ENCODE results near the gene UNC5C. TPM values are rescaled to one million over a fixed set of nuclear protein-coding genes. Genes with fewer than 3 reads are reported as not detected.

Gene UNC5C
- total and polyA plus RNA-seq, 7 experiments from 2014 or later, result not detected

DNA sequence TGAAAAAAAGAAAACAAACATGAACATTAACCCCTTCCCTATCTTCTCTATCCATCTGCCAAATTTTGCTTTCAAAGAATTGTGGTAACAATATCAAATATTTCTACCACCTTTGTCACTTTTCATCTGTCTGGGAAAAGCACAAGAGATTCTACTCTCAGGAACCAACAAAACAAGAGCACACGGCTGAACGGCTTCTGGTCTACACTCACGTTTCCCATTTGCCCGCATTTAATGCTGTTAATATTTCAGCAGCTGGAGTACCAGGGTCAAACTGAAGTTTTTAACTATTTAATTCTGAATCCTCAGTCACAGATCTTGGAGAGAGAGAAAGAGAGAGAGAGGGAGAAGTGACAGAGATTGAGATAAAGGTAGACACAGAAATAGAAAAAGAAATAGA lies 91.4 kb downstream of the UNC5C start:
- no peak overlapping the region for H3K27ac ChIP-seq (ENCODE audit: low read depth, low read length)
- H3K4me1 ChIP-seq (ENCODE audit: control insufficient read depth in 2 of 2, insufficient read depth in 2 of 2, low read length in 2 of 2), result no peaks in the 10 kb centered on the region
- Mint-ChIP-seq H3K36me3 (no peaks in the 10 kb centered on the region), H3K4me1 (no peaks in the 10 kb centered on the region), H3K4me3 (no peak overlapping the region), H3K9me3 (peaks cover 0 to 4% (median 0%) of the 10 kb centered on the region in 11 donors), H3K27me3 (peaks cover 0 to 20% (median 4%) of the 10 kb centered on the region in 5 donors), H3K27ac (no peak overlapping the region)
- no peaks in the 10 kb centered on the region for H3K9me3 ChIP-seq (ENCODE audit: control insufficient read depth in 2 of 3, low read length in 3 of 3)
- DNase-seq, result no peak
- no peak overlapping the region for H3K4me3 ChIP-seq (ENCODE audit: low read length)
- intact Hi-C loops (cut with micrococcal nuclease), result no loop called here
- ChIA-PET CTCF (no interaction called here), POLR2A (no interaction called here)
- no peaks in the 10 kb centered on the region for H3K36me3 ChIP-seq (ENCODE audit: control insufficient read depth in 2 of 3, insufficient read depth in 3 of 3, low read length in 3 of 3)
- no peak for ATAC-seq
- no peaks in the 10 kb centered on the region for H3K27me3 ChIP-seq (ENCODE audit: control insufficient read depth in 2 of 2, insufficient read depth in 2 of 2, low read length in 2 of 2)

- ChIA-PET POLR2A (no interaction called here), CTCF (no interaction called here)
- DNase-seq (no peak), ATAC-seq (no peak)
- H3K36me3 Mint-ChIP-seq, result no peaks in the 10 kb centered on the region
- Histone ChIP-seq H3K4me1 (ENCODE audit: control insufficient read depth in 2 of 2, insufficient read depth in 2 of 2, low read length in 2 of 2) (no peaks in the 10 kb centered on the region), H3K4me3 (ENCODE audit: low read length) (no peak overlapping the region), H3K27ac (ENCODE audit: low read depth, low read length) (no peak overlapping the region), H3K27me3 (ENCODE audit: control insufficient read depth in 2 of 2, insufficient read depth in 2 of 2, low read length in 2 of 2) (no peaks in the 10 kb centered on the region), H3K9me3 (ENCODE audit: control insufficient read depth in 2 of 3, low read length in 3 of 3) (no peaks in the 10 kb centered on the region), H3K36me3 (ENCODE audit: control insufficient read depth in 2 of 3, insufficient read depth in 3 of 3, low read length in 3 of 3) (no peaks in the 10 kb centered on the region)
- no peak overlapping the region for H3K4me3 Mint-ChIP-seq
- intact Hi-C loops (cut with micrococcal nuclease), result no loop called here
- H3K27ac Mint-ChIP-seq, result no peak overlapping the region
- H3K4me1 Mint-ChIP-seq, result no peaks in the 10 kb centered on the region
- H3K27me3 Mint-ChIP-seq, result peaks cover 0 to 13% (median 0%) of the 10 kb centered on the region in 5 donors
- peaks cover 0 to 5% (median 0%) of the 10 kb centered on the region in 11 donors for H3K9me3 Mint-ChIP-seq
These were observed 98.5 kb downstream of the UNC5C start for GRCh38 chr4:95450294-95450693.

- no peaks in the 10 kb centered on the region for H3K36me3 ChIP-seq (ENCODE audit: control insufficient read depth in 2 of 3, insufficient read depth in 3 of 3, low read length in 3 of 3)
- ChIA-PET POLR2A (no interaction called here), CTCF (no interaction called here)
- ATAC-seq (no peak), DNase-seq (no peak)
- Mint-ChIP-seq H3K27ac (no peak overlapping the region), H3K9me3 (no peaks in the 10 kb centered on the region), H3K4me1 (no peaks in the 10 kb centered on the region), H3K4me3 (no peak overlapping the region), H3K27me3 (peaks cover 0 to 8% (median 0%) of the 10 kb centered on the region in 5 donors), H3K36me3 (no peaks in the 10 kb centered on the region)
- H3K9me3 ChIP-seq (ENCODE audit: control insufficient read depth in 2 of 3, low read length in 3 of 3), result no peaks in the 10 kb centered on the region
- H3K27ac ChIP-seq (ENCODE audit: low read depth, low read length), result no peak overlapping the region
- H3K4me3 ChIP-seq (ENCODE audit: low read length), result no peak overlapping the region
- no peaks in the 10 kb centered on the region for H3K27me3 ChIP-seq (ENCODE audit: control insufficient read depth in 2 of 2, insufficient read depth in 2 of 2, low read length in 2 of 2)
- H3K4me1 ChIP-seq (ENCODE audit: control insufficient read depth in 2 of 2, insufficient read depth in 2 of 2, low read length in 2 of 2), result no peaks in the 10 kb centered on the region
- intact Hi-C loops (cut with micrococcal nuclease), result no loop called here
These were observed 102.6 kb downstream of the UNC5C start for GRCh38 chr4:95446173-95446572.

GRCh38 chr4:95445251-95445650 lies 103.5 kb downstream of the UNC5C start:
- Histone ChIP-seq H3K27me3 (ENCODE audit: control insufficient read depth in 2 of 2, insufficient read depth in 2 of 2, low read length in 2 of 2) (no peaks in the 10 kb centered on the region), H3K4me3 (ENCODE audit: low read length) (no peak overlapping the region), H3K27ac (ENCODE audit: low read depth, low read length) (no peak overlapping the region), H3K36me3 (ENCODE audit: control insufficient read depth in 2 of 3, insufficient read depth in 3 of 3, low read length in 3 of 3) (no peaks in the 10 kb centered on the region), H3K9me3 (ENCODE audit: control insufficient read depth in 2 of 3, low read length in 3 of 3) (no peaks in the 10 kb centered on the region), H3K4me1 (ENCODE audit: control insufficient read depth in 2 of 2, insufficient read depth in 2 of 2, low read length in 2 of 2) (no peaks in the 10 kb centered on the region)
- POLR2A ChIA-PET, result no interaction called here
- CTCF ChIA-PET, result no interaction called here
- Mint-ChIP-seq H3K27ac (no peak overlapping the region), H3K4me3 (no peak overlapping the region), H3K9me3 (no peaks in the 10 kb centered on the region), H3K36me3 (no peaks in the 10 kb centered on the region), H3K27me3 (peaks cover 0 to 8% (median 0%) of the 10 kb centered on the region in 5 donors), H3K4me1 (no peaks in the 10 kb centered on the region)
- ATAC-seq, result no peak
- no peak for DNase-seq
- intact Hi-C loops (cut with micrococcal nuclease), result no loop called here

DNA sequence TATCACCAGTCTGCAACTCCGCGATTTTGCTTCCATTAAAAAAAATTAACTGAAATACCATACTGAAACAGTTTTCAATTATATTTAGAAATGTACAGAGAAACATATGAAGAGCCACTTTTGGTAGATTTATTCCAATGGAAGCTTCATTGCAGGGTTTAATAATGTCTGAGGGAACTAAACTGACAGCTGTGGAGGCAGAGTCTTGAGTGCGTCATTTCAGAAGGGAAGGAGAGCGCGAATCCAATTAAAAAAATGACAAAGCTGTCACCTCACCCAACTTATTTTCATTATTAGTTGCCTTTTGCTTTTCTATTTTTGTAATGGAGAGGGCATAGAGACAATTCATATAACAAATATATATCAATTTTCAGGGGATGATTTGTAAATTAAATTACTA lies 104.0 kb downstream of the UNC5C start:
- Histone ChIP-seq H3K9me3 (ENCODE audit: control insufficient read depth in 2 of 3, low read length in 3 of 3) (no peaks in the 10 kb centered on the region), H3K4me3 (ENCODE audit: low read length) (no peak overlapping the region), H3K27ac (ENCODE audit: low read depth, low read length) (no peak overlapping the region), H3K27me3 (ENCODE audit: control insufficient read depth in 2 of 2, insufficient read depth in 2 of 2, low read length in 2 of 2) (no peaks in the 10 kb centered on the region), H3K36me3 (ENCODE audit: control insufficient read depth in 2 of 3, insufficient read depth in 3 of 3, low read length in 3 of 3) (no peaks in the 10 kb centered on the region), H3K4me1 (ENCODE audit: control insufficient read depth in 2 of 2, insufficient read depth in 2 of 2, low read length in 2 of 2) (no peaks in the 10 kb centered on the region)
- ChIA-PET POLR2A (no interaction called here), CTCF (no interaction called here)
- peaks cover 0 to 8% (median 0%) of the 10 kb centered on the region in 5 donors for H3K27me3 Mint-ChIP-seq
- no peaks in the 10 kb centered on the region for H3K36me3 Mint-ChIP-seq
- intact Hi-C loops (cut with micrococcal nuclease), result no loop called here
- no peaks in the 10 kb centered on the region for H3K9me3 Mint-ChIP-seq
- no peak overlapping the region for H3K4me3 Mint-ChIP-seq
- ATAC-seq (no peak), DNase-seq (no peak)
- H3K27ac Mint-ChIP-seq, result no peak overlapping the region
- H3K4me1 Mint-ChIP-seq, result no peaks in the 10 kb centered on the region

- Histone ChIP-seq H3K36me3 (ENCODE audit: control insufficient read depth in 2 of 3, insufficient read depth in 3 of 3, low read length in 3 of 3) (no peaks in the 10 kb centered on the region), H3K27ac (ENCODE audit: low read depth, low read length) (no peak overlapping the region), H3K4me3 (ENCODE audit: low read length) (no peak overlapping the region), H3K9me3 (ENCODE audit: control insufficient read depth in 2 of 3, low read length in 3 of 3) (no peaks in the 10 kb centered on the region), H3K27me3 (ENCODE audit: control insufficient read depth in 2 of 2, insufficient read depth in 2 of 2, low read length in 2 of 2) (no peaks in the 10 kb centered on the region), H3K4me1 (ENCODE audit: control insufficient read depth in 2 of 2, insufficient read depth in 2 of 2, low read length in 2 of 2) (no peaks in the 10 kb centered on the region)
- Mint-ChIP-seq H3K27me3 (no peaks in the 10 kb centered on the region), H3K27ac (no peak overlapping the region), H3K4me3 (no peak overlapping the region), H3K9me3 (no peaks in the 10 kb centered on the region), H3K4me1 (no peaks in the 10 kb centered on the region), H3K36me3 (no peaks in the 10 kb centered on the region)
- no peak for DNase-seq
- ATAC-seq, result no peak
- intact Hi-C loops (cut with micrococcal nuclease), result no loop called here
- ChIA-PET POLR2A (no interaction called here), CTCF (no interaction called here)
These were observed 108.9 kb downstream of the UNC5C start for GRCh38 chr4:95439896-95440295.

- H3K27me3 Mint-ChIP-seq, result peaks cover 0 to under 1% (median 0%) of the 10 kb centered on the region in 5 donors
- no peak for ATAC-seq
- no peak overlapping the region for H3K27ac ChIP-seq (ENCODE audit: low read depth, low read length)
- ChIA-PET CTCF (no interaction called here), POLR2A (no interaction called here)
- no peaks in the 10 kb centered on the region for H3K36me3 ChIP-seq (ENCODE audit: control insufficient read depth in 2 of 3, insufficient read depth in 3 of 3, low read length in 3 of 3)
- H3K27me3 ChIP-seq (ENCODE audit: control insufficient read depth in 2 of 2, insufficient read depth in 2 of 2, low read length in 2 of 2), result no peaks in the 10 kb centered on the region
- no peak overlapping the region for H3K4me3 Mint-ChIP-seq
- no peaks in the 10 kb centered on the region for H3K36me3 Mint-ChIP-seq
- H3K4me3 ChIP-seq (ENCODE audit: low read length), result no peak overlapping the region
- H3K4me1 Mint-ChIP-seq, result no peaks in the 10 kb centered on the region
- no peaks in the 10 kb centered on the region for H3K9me3 Mint-ChIP-seq
- no peaks in the 10 kb centered on the region for H3K9me3 ChIP-seq (ENCODE audit: control insufficient read depth in 2 of 3, low read length in 3 of 3)
- H3K27ac Mint-ChIP-seq, result no peak overlapping the region
- DNase-seq, result no peak
- intact Hi-C loops (cut with micrococcal nuclease), result no loop called here
- no peaks in the 10 kb centered on the region for H3K4me1 ChIP-seq (ENCODE audit: control insufficient read depth in 2 of 2, insufficient read depth in 2 of 2, low read length in 2 of 2)
These were observed 109.7 kb downstream of the UNC5C start for GRCh38 chr4:95439071-95439470.
